ENCODE data around the gene CERS4.
"Not testable (repeated sequence)": the region's sequence is repeated elsewhere in the genome, so short reads cannot be mapped to it uniquely, and the experiment has no call there.

The CERS4 gene

GRCh38 chr19:8210421-8211101, 1.4 kb downstream of the CERS4 start:
- DNase-seq (ENCODE audit: low spot score), result no peak

GRCh38 chr19:8212212-8212611, 3.0 kb downstream of the CERS4 start:
- no peak for DNase-seq (ENCODE audit: low spot score)

- DNase-seq (ENCODE audit: low spot score), result no peak
Observed at GRCh38 chr19:8212916-8213315, 3.7 kb downstream of the CERS4 start.

- no peak for DNase-seq (ENCODE audit: low spot score)
Observed at GRCh38 chr19:8213827-8214672, 4.9 kb downstream of the CERS4 start.

GRCh38 chr19:8214802-8215201, 5.6 kb downstream of the CERS4 start:
- no peak for DNase-seq (ENCODE audit: low spot score)

GRCh38 chr19:8215783-8216182, 6.6 kb downstream of the CERS4 start:
- DNase-seq (ENCODE audit: low spot score), result no peak

- DNase-seq (ENCODE audit: low spot score), result no peak
Observed at GRCh38 chr19:8216357-8216756, 7.2 kb downstream of the CERS4 start.

GRCh38 chr19:8218127-8218526, 9.0 kb downstream of the CERS4 start:
- not testable (repeated sequence) for DNase-seq (ENCODE audit: low spot score)

- DNase-seq (ENCODE audit: low spot score), result no peak
Observed at GRCh38 chr19:8220481-8220880, 11.3 kb downstream of the CERS4 start.

GRCh38 chr19:8221161-8221560, 12.0 kb downstream of the CERS4 start:
- peak; percentile 89 for DNase-seq (ENCODE audit: low spot score)

GRCh38 chr19:8223442-8223841, 14.3 kb downstream of the CERS4 start:
- not testable (repeated sequence) for DNase-seq (ENCODE audit: low spot score)

- no peak for DNase-seq (ENCODE audit: low spot score)
Observed at GRCh38 chr19:8224394-8225145, 15.4 kb downstream of the CERS4 start.

- DNase-seq (ENCODE audit: low spot score), result no peak
Observed at GRCh38 chr19:8231073-8231604, 22.0 kb downstream of the CERS4 start.

- DNase-seq (ENCODE audit: low spot score), result no peak
Observed at GRCh38 chr19:8233370-8233769, 24.2 kb downstream of the CERS4 start.

GRCh38 chr19:8237026-8237425, 27.9 kb downstream of the CERS4 start:
- no peak for DNase-seq (ENCODE audit: low spot score)

- DNase-seq (ENCODE audit: low spot score), result no peak
Observed at GRCh38 chr19:8238251-8238650, 29.1 kb downstream of the CERS4 start.

- no peak for DNase-seq (ENCODE audit: low spot score)
Observed at GRCh38 chr19:8239528-8240273, 30.5 kb downstream of the CERS4 start.

GRCh38 chr19:8240274-8241229, 31.4 kb downstream of the CERS4 start:
- DNase-seq (ENCODE audit: low spot score), result peak; percentile 87

GRCh38 chr19:8241646-8242045, 32.5 kb downstream of the CERS4 start:
- no peak for DNase-seq (ENCODE audit: low spot score)

GRCh38 chr19:8242211-8242821, 33.1 kb downstream of the CERS4 start:
- DNase-seq (ENCODE audit: low spot score), result no peak
